DMS 273 (cell line): ENCODE data around the gene NLRP11.
A peak's percentile ranks its signal among the peaks of the same experiment; 100 is the strongest.

ENCODE experiments used
- DNase-seq: peaks from one replicate; lab custom pipeline; 2025; ENCODE audit not compliant: unreplicated experiment; lab: John Stamatoyannopoulos, UW

The NLRP11 gene

GRCh38 chr19:55831846-55832245 lies at the start of gene NLRP11:
TSS of gene NLRP11 (minus strand) at chr19:55831999. CDS start at chr19:55818174, 13,825 bp downstream.
- no peak for DNase-seq

- DNase-seq = no peak
Measured at GRCh38 chr19:55877211-55877610, 45.4 kb upstream of the NLRP11 start.

GRCh38 chr19:55870736-55871135 lies 38.9 kb upstream of the NLRP11 start:
- no peak for DNase-seq

GRCh38 chr19:55867101-55867500 lies 35.3 kb upstream of the NLRP11 start:
- no peak for DNase-seq

GRCh38 chr19:55866521-55866920 lies 34.7 kb upstream of the NLRP11 start:
- no peak for DNase-seq

DNA sequence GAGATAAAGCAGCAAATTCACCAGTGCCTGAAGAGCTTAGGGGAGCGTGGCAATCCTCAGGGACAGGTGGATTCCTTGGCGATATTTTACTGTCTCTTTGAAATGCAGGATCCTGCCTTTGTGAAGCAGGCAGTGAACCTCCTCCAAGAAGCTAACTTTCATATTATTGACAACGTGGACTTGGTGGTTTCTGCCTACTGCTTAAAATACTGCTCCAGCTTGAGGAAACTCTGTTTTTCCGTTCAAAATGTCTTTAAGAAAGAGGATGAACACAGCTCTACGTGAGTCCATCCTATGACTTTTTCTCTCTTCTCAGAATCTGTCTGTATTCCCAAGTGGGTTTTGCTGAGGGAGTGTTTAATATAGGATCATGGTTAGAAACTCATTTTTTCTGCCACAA lies 27.2 kb upstream of the NLRP11 start:
- no peak for DNase-seq

DNA sequence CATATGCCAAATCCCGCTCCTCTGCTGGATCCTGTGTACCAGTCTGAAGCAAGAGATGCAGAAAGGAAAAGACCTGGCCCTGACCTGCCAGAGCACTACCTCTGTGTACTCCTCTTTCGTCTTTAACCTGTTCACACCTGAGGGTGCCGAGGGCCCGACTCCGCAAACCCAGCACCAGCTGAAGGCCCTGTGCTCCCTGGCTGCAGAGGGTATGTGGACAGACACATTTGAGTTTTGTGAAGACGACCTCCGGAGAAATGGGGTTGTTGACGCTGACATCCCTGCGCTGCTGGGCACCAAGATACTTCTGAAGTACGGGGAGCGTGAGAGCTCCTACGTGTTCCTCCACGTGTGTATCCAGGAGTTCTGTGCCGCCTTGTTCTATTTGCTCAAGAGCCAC lies 26.6 kb upstream of the NLRP11 start:
- no peak for DNase-seq

DNA sequence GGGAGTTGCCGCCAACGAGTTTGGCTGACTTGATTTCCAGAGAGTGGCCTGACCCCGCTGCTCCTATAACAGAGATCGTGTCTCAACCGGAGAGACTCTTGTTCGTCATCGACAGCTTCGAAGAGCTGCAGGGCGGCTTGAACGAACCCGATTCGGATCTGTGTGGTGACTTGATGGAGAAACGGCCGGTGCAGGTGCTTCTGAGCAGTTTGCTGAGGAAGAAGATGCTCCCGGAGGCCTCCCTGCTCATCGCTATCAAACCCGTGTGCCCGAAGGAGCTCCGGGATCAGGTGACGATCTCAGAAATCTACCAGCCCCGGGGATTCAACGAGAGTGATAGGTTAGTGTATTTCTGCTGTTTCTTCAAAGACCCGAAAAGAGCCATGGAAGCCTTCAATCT lies 26.2 kb upstream of the NLRP11 start:
- no peak for DNase-seq

GRCh38 chr19:55857149-55857548 lies 25.4 kb upstream of the NLRP11 start:
- DNase-seq = no peak

- no peak for DNase-seq
Measured at GRCh38 chr19:55855160-55855559, 23.4 kb upstream of the NLRP11 start.

DNA sequence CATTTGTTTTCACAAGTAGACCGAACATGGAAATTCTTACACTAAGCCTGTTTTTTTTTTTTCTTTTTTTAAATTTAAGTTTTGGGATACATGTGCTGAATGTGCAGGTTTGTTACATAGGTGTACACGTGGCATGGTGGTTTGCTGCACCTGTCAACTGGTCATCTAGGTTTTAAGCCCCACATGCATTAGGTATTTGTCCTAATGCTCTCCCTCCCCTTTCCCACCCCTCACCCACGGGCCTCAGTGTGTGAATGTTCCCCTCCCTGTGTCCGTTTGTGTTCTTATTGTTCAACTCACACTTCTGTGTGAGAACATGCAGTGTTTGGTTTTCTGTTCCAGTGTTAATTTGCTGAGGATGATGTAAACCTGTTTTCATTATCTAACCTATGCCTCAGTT lies 7.1 kb upstream of the NLRP11 start:
- no peak for DNase-seq

DNA sequence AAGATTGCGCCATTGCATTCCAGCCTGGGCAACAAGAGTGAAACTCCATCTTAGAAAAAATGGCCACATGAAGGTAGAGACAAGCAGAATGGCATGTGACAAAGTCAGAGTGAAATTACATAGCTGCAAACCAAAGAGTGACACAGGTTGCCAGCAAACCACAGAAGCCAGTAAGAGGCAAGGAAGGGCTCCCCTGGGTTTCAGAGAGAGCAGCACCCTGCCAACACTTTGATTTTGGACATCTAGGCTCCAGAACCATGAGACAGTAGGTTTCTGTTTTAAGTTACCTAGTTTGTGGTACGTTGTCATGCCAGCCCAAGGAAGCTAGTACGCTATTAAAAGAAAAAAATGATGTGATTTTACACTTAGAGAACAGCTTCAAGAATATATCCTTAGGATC lies 6.5 kb upstream of the NLRP11 start:
- DNase-seq = no peak

GRCh38 chr19:55836340-55836739 lies 4.5 kb upstream of the NLRP11 start, which contains the start of gene NLRP4:
TSS of gene NLRP4 (plus strand) at chr19:55836540. CDS start at chr19:55852081, 15,541 bp downstream.
- DNase-seq = no peak

DNA sequence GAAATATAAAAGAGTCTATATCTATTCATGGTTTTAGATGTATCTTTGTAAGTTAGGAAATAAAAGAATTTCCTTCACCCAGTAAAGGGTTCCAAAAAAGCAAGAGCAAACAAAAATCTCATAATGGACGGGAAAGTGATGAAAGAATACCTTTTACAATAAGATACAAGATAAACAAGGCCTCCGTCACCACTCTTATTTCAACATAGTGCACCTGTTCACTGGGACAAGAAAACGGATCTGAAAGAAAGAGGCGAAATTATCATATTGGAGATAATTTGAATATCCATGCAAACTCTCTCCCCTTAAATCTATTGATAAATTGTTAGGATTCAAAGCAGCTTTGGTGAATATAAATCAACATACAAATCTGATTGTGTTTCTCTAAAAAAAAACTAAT lies 877 bp upstream of the NLRP11 start:
- no peak for DNase-seq

DNA sequence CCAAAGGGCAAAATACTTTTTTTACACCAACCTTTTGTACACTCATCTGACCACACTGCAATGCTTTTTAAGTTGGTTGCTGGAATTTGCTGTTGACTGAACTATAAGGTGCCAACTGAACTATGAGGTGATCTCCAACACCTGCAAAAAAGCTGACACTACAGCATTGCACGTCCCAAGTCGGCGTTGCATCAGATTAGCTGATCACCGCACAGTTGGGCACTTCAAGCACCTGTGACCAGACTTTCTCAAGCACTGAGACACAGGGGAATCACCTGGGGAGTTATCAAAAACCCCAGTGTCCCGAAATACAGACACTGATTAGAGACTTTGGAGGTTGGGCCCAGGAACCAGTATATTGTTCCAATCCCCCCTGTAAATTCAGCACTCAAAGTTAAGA lies 1.1 kb downstream of the NLRP11 start:
- no peak for DNase-seq

GRCh38 chr19:55820037-55820436 lies 11.8 kb downstream of the NLRP11 start:
- no peak for DNase-seq

- no peak for DNase-seq
Measured at GRCh38 chr19:55813906-55814305, 17.9 kb downstream of the NLRP11 start.

DNA sequence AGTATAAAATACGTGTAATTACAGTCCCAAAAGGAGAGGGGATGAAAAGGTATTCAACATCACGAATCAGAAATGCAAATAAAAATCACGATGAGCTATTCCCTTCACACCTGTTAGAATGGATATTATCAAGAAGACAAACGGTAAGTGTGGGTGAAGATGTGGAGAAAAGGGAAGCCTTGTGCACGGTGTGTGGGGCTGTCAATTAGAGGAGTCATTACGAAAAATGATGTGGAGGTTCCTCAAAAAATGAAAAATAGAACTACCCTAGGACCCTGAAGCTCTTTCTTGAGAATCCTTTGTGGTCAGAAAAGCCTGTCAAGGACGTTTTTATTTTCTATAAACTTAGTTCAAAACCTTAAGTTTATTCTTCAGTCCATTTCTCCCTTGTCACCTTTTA lies 19.4 kb downstream of the NLRP11 start:
- DNase-seq = no peak

- DNase-seq = no peak
Measured at GRCh38 chr19:55811340-55811739, 20.5 kb downstream of the NLRP11 start.

DNA sequence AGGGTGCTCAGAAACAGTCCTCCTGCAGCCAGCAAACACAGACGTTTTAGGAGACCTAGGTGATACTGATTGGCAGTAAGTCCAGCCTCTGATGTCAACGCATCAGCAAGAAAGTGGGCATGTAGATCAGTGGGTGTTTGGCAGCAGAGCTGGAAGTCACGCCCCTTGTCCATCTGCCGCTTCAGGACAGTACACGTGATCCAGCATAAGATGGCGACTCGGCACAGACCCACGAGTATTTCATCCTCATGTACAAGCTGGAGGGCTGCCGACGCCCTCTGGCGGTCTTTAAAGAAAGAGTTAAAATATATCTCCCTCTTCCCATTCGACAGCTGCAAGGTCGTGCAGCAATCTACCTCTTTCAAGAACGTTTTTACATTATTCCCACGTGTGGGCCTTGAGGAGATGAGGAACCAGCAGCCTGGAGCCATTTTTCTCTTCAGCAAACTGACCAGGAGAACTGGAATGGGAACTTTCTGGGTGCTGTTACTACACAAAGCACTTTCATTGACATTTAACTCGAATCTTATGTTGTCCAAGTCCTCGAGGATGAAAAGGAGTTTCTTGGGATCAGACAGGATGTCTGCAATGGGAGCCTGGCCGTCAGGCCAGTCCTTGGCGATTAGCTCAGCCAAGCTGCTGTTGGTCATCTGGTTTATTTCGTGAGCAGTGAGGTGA lies 22.3 kb downstream of the NLRP11 start:
- DNase-seq = peak; percentile 96

DNA sequence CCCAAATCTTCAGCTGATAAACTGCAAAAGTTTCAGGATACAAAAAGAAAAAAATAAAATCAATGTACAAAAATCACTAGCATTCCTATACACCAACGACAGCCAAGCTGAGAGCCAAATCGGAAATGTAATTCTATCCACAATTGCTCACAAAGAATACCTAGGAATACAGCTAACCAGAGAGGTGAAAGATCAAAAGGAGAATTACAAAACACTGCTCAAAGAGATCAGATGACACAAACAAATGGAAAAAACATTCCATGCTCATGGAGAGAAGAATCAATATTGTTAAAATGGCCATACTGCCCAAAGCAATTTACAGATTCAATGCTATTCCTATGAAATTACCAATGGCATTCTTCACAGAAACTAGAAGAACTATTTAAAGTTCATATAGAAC lies 29.5 kb downstream of the NLRP11 start:
- DNase-seq = no peak

GRCh38 chr19:55801416-55801815 lies 30.4 kb downstream of the NLRP11 start:
- DNase-seq = no peak

DNA sequence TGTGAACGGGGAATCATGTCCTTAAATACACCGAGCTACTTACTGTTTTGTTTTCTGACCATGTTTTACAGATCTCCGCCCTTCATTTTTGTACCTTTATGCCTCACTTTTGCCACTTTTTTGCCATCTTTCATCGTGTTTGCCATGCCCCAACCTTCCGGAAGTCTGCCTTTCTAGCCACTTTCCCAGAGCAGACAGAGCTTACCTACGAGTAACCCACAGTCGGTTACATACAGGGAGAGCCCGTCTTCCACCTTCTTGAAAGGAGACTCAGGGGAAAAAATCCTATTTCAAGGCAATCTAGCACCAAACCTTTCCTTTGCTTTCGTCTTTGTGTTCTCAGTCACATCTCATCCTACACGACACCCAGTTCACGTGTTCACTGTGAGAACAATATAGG lies 36.8 kb downstream of the NLRP11 start:
- DNase-seq = no peak
